Thyroid gland (tissue), 4 donors: ENCODE data around the gene AKT1. TPM values are rescaled to one million over a fixed set of nuclear protein-coding genes. Genes with fewer than 3 reads are reported as not detected.

Experiments used
- DNase-seq, 2 donors: peaks; one replicate each; pipeline ENCODE4 v3.0.0-alpha.2; 2019
- H3K27ac ChIP-seq, 3 donors: fragments of 200-600 bp; sonication (generic); 1 replicate in 2 of 3; 2 replicates in 1 of 3; pipeline ENCODE4 v1.5.1; 2016 to 2019; ENCODE audit warnings: mild to moderate bottlenecking in 1 of 3, moderate library complexity in 1 of 3
- H3K27me3 ChIP-seq: fragments of 200-600 bp; sonication (generic); one replicate; pipeline ENCODE4 v1.5.1; 2019
- H3K36me3 ChIP-seq, 2 donors: fragments of 200-600 bp; sonication (generic); one replicate each; pipeline ENCODE4 v1.5.1; 2016 to 2019
- H3K4me1 ChIP-seq, 2 donors: fragments of 200-600 bp; sonication (generic); one replicate each; pipeline ENCODE4 v1.5.1; 2017 to 2019
- H3K4me3 ChIP-seq, 3 donors: fragments of 200-600 bp; sonication (generic); replicated peaks in 1 of 3; 1 replicate in 2 of 3; 2 replicates in 1 of 3; pipeline ENCODE4 v1.5.1; 2016; ENCODE audit warnings: mild to moderate bottlenecking in 1 of 3
- H3K9me3 ChIP-seq: fragments of 200-600 bp; sonication (generic); one replicate; pipeline ENCODE4 v1.5.1; 2017
- POLR2A ChIP-seq, 2 donors: fragments of 450-650 bp; IDR thresholded peaks; one replicate each; pipeline ENCODE4 v1.6.1; 2017; ENCODE audit warnings: antibody characterized with exemption in 2 of 2, mild to moderate bottlenecking in 2 of 2, moderate library complexity in 1 of 2
- WGBS, 2 donors: methylation state at CpG; one replicate each; pipeline ENCODE4 v1.1.5; 2017; 5-methylcytosine and 5-hydroxymethylcytosine counted together
- intact Hi-C: fragments of 100-400 bp; cut with DNase I; formaldehyde crosslinking; loops from one replicate; pipeline ENCODE4 v1.15.1; 2023
- total RNA-seq, 4 donors: library from RNA; depleted of rRNA; stranded (reverse); fragments of >200 nt; gene quantifications; one replicate each; pipeline ENCODE4 v1.2.3, GENCODE V29; 2016
- TF ChIP-seq, protein P1 (sequence below), 6 experiments: fragments of 200-600 bp in 3 of 6; fragments of 450-650 bp in 3 of 6; sonication (generic) in 3 of 6; IDR thresholded peaks; one replicate each; pipeline ENCODE4 v1.5.1; 2016 to 2019; ENCODE audit warnings: antibody characterized with exemption in 6 of 6, mild to moderate bottlenecking in 2 of 6, inconsistent platforms in 1 of 6, moderate library complexity in 1 of 6

The AKT1 gene
- total RNA-seq, 4 donors from 2014 or later, result 99.8 to 179 (median 152) TPM

DNA sequence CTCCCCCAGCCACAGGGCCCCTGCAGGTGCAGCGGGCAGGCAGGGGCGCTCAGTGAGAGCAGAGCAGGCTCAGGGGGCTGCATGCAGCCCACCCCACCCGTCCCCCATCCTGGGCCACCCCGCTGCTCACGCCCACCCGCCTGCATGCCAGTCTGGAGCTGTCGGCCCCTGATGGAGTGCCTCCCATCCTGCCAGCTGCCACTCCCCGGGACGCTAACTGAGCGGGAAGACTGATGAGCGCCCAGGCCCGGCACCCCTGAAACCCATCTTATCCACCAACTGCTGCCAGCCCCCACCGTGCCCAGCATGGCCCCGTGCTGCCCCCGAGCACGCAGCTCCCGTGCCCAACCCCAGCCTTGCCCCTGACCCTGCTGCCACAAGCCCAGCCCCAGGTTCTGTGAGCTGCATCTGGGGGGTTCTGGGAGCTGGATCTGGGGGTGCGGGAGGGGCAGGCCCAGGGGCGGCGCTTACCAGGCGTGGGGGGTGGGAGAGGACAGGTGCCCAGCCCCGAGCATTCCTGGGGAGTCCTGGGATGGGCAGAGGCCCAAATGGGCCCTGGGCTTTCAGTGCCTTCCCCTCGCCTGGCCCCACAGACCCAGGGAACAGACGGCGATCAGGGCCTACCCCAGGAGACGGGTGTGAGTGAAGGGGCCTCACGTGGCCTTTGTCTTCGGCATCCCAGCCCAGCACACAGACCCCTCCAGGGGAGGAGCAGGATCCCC lies 13.3 kb downstream of the AKT1 start:
- intact Hi-C loops, result no loop called here
- H3K9me3 ChIP-seq, result no peaks in the 10 kb centered on the region
- no peak for DNase-seq
- H3K27ac ChIP-seq, result peak overlapping the region in 1 of 3 donors; percentile 50
- H3K27me3 ChIP-seq, result no peaks in the 10 kb centered on the region
- no peak overlapping the region for H3K4me3 ChIP-seq
- H3K4me1 ChIP-seq, result peaks cover 43 to 60% of the 10 kb centered on the region in 2 donors
- 91 to 95% methylated on average over 10 to 15 of the region's 28 CpGs for WGBS, 2 donors
- no peaks in the 10 kb centered on the region for H3K36me3 ChIP-seq
- no peak for TF ChIP-seq POLR2A (IDR thresholded peaks at IDR 0.05)

DNA sequence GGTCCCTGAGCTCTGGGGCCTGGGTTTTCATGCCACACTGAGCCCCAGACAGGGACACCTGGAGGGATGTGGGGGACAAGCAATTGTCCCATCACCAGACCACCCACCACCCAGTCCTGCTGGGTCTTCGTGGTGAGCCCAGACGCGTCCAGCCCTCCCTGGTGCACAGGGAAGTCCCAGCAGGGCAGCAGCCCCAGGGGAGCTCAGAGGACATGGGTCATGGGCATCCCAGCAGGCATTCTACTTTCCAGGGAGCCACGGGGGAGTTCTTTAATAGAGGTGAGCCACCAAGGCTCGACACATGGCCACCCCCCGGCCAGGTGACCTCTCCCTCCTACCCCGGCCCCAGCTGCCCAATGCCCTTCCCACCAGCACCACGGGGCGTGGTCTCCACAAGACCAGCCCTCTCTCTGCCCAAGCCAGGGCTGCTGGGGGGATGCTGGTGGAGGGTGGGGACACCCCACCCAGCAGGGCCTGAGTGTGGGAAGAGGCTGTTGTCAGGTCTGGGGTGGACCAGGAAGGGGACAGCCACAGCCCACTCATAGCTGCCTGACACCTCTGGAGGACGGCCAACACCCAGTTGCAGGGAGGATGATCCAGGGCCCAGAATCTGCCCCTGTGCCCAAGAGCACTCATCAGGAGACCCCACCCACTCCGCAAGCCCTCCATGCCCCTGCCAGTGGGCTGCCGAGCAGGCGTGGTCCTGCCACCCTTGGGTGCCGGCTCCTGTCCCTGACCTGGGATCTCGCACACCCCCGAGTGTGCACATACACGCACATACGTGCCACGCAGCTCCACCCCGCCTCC lies 14.1 kb downstream of the AKT1 start:
- no peak for DNase-seq
- no peaks in the 10 kb centered on the region for H3K9me3 ChIP-seq

DNA sequence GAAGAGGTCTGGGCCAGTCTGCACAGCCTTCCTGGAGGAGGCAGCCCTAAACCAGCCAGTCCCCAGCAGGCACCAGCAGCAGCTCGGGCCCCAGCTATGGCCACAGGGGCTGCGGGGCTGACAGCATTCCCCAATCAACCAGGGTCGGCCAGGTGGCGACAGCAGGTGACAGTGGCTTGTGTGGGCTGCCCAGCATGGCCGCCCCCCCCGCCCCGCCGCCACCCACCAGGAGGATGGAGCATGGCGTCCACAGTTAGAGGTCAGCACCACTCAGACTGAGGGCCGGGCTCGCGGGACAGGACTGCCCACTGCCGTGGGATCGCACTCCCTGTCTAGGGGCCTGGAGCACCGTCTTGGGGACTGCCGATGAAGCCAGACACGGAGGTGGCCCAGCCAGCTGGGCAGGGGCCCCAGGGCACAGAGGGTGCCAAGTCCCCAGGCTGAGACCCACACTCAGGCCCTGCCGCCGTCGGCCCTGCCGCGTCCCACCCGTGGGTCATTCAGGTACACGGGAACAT lies 15.0 kb downstream of the AKT1 start:
- no peaks in the 10 kb centered on the region for H3K27me3 ChIP-seq
- 90 to 94% methylated on average over 7 to 11 of the region's 24 CpGs for WGBS, 2 donors
- H3K36me3 ChIP-seq, result no peaks in the 10 kb centered on the region
- H3K4me3 ChIP-seq, result no peak overlapping the region
- TF ChIP-seq POLR2A (IDR thresholded peaks at IDR 0.05), result no peak
- TF ChIP-seq, protein P1, sequence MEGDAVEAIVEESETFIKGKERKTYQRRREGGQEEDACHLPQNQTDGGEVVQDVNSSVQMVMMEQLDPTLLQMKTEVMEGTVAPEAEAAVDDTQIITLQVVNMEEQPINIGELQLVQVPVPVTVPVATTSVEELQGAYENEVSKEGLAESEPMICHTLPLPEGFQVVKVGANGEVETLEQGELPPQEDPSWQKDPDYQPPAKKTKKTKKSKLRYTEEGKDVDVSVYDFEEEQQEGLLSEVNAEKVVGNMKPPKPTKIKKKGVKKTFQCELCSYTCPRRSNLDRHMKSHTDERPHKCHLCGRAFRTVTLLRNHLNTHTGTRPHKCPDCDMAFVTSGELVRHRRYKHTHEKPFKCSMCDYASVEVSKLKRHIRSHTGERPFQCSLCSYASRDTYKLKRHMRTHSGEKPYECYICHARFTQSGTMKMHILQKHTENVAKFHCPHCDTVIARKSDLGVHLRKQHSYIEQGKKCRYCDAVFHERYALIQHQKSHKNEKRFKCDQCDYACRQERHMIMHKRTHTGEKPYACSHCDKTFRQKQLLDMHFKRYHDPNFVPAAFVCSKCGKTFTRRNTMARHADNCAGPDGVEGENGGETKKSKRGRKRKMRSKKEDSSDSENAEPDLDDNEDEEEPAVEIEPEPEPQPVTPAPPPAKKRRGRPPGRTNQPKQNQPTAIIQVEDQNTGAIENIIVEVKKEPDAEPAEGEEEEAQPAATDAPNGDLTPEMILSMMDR (IDR thresholded peaks at IDR 0.05), result no peak
- intact Hi-C loops, result no loop called here
- DNase-seq, result no peak
- no peaks in the 10 kb centered on the region for H3K9me3 ChIP-seq
- H3K27ac ChIP-seq, result no peak overlapping the region
- H3K4me1 ChIP-seq, result peaks cover 36 to 60% of the 10 kb centered on the region in 2 donors

More for the DNA sequence above, 14.1 kb downstream of the AKT1 start:
- 86 to 92% methylated on average over 10 to 18 of the region's 20 CpGs for WGBS, 2 donors
- peaks cover 41 to 60% of the 10 kb centered on the region in 2 donors for H3K4me1 ChIP-seq
- no peak overlapping the region for H3K4me3 ChIP-seq
- intact Hi-C loops, result no loop called here
- no peaks in the 10 kb centered on the region for H3K36me3 ChIP-seq
- no peak overlapping the region for H3K27ac ChIP-seq
- TF ChIP-seq, protein P1 (IDR thresholded peaks at IDR 0.05), result no peak
- TF ChIP-seq POLR2A (IDR thresholded peaks at IDR 0.05), result no peak
- no peaks in the 10 kb centered on the region for H3K27me3 ChIP-seq

DNA sequence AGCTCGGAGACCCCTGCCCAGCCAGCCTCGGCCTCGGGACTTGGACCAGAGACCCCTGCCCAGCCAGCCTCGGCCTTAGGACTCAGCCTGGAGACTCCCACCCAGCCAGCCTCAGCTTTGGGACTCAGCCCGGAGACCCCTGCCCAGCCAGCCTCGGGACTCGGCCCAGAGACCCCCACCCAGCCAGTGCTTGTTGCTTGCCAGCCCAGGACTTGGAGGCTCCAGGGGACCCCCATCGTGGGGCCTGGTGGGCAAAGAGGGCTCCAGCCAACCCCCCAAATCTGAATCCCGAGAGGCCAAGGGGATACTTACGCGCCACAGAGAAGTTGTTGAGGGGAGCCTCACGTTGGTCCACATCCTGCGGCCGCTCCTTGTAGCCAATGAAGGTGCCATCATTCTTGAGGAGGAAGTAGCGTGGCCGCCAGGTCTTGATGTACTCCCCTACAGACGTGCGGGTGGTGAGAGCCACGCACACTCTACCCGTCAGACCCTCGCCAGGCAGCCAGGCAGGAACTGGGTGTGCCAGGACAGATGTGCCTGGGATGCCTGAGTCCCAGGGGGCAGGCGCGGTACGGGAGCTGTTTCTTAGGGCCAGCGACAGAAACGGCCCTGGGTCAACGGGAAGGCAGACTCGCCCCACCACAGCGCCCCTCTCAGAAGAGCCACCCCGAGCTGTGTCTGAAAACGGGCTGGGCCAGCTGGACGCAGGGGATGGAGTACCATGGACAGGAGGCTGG lies 15.6 kb downstream of the AKT1 start:
- TF ChIP-seq POLR2A (IDR thresholded peaks at IDR 0.05), result no peak
- TF ChIP-seq, protein P1 (IDR thresholded peaks at IDR 0.05), result no peak
- intact Hi-C loops, result loop anchor here (10.0 kb wide), 1 partner anchor 265 kb away; no protein-coding TSS in a partner anchor
- H3K4me1 ChIP-seq, result peaks cover 36 to 60% of the 10 kb centered on the region in 2 donors
- DNase-seq, result no peak
- H3K27me3 ChIP-seq, result no peaks in the 10 kb centered on the region
- no peaks in the 10 kb centered on the region for H3K36me3 ChIP-seq
- H3K4me3 ChIP-seq, result no peak overlapping the region
- no peak overlapping the region for H3K27ac ChIP-seq
- 90 to 95% methylated on average over 13 to 28 of the region's 32 CpGs for WGBS, 2 donors
- H3K9me3 ChIP-seq, result no peaks in the 10 kb centered on the region

DNA sequence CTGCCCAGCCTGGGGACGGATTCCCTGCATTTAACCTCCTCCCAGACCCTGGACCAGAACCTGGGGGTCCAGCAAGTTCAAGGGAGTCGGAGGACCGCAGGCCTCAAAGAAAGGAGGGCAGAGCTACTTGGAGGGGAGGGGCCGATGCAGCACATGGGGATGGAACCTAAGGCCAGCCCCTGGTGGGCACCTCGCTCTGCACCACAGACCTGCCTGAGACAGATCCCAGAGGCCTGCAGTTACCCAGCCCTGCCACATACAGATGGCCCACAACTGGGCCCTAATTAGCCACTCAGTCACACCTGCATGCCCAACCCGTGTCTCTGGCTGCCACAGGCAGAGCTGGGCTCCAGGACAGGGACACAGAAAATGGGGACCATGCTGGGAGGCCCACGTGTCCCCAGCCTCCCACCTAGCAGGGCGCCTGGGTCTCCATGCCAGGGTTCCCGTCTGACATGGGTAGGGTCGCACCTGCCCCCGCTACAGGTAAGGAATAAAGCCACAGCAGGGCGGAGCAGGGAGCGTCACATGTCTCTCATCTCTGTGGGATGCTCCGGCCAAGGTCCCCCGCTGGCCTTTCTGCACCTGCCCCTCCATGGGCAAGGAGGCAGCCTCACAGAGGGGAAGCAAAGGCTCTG lies 16.7 kb downstream of the AKT1 start:
- peaks cover 37 to 60% of the 10 kb centered on the region in 2 donors for H3K4me1 ChIP-seq
- H3K27ac ChIP-seq, result peak overlapping the region in 2 of 3 donors; percentile 61 to 88
- no peak overlapping the region for H3K4me3 ChIP-seq
- no peaks in the 10 kb centered on the region for H3K27me3 ChIP-seq
- WGBS, 2 donors, result 89 to 93% methylated on average over 4 to 13 of the region's 15 CpGs
- DNase-seq, result no peak
- H3K36me3 ChIP-seq, result no peaks in the 10 kb centered on the region
- TF ChIP-seq, protein P1 (IDR thresholded peaks at IDR 0.05), result no peak
- TF ChIP-seq POLR2A (IDR thresholded peaks at IDR 0.05), result no peak
- no peaks in the 10 kb centered on the region for H3K9me3 ChIP-seq
- intact Hi-C loops, result loop anchor here (10.0 kb wide), 1 partner anchor 266 kb away; no protein-coding TSS in a partner anchor
